Activated CD4-positive, alpha-beta T cell treated with anti-CD3 and anti-CD28 coated beads, Interleukin-2, amount 10 ng/mL, durations not matched to agents 7 days and 5 days (primary cell): ENCODE data around the gene SIM1. TPM values are rescaled to one million over a fixed set of nuclear protein-coding genes. Genes with fewer than 3 reads are reported as not detected.
A peak's percentile ranks its signal among the peaks of the same experiment; 100 is the strongest.

Source experiments
- CTCF ChIA-PET: fragments of 350-600 bp; sonication (Branson Sonifier 250); formaldehyde crosslinking; loops from one replicate; lab custom pipeline; 2021; ENCODE audit warnings: antibody characterized with exemption; lab: Charles Lee
- POLR2A ChIA-PET: fragments of 350-600 bp; sonication (Branson Sonifier 250); formaldehyde crosslinking; loops from one replicate; lab custom pipeline; 2021; ENCODE audit warnings: antibody characterized with exemption; lab: Charles Lee
- DNase-seq: peaks from one replicate; pipeline ENCODE4 v3.0.0-alpha.2; 2020
- H3K27ac Mint-ChIP-seq: one replicate; pipeline ENCODE4 v1.8.0; 2021; ENCODE audit warnings: mild to moderate bottlenecking, moderate library complexity, mixed read lengths
- H3K27me3 Mint-ChIP-seq: one replicate; pipeline ENCODE4 v1.8.0; 2021; ENCODE audit warnings: mixed read lengths
- H3K36me3 Mint-ChIP-seq: one replicate; pipeline ENCODE4 v1.8.0; 2021; ENCODE audit warnings: low read depth, mixed read lengths
- H3K4me1 Mint-ChIP-seq: one replicate; pipeline ENCODE4 v1.8.0; 2021; ENCODE audit warnings: mixed read lengths
- H3K4me3 Mint-ChIP-seq: one replicate; pipeline ENCODE4 v1.8.0; 2021; ENCODE audit warnings: mild to moderate bottlenecking, moderate library complexity, mixed read lengths
- H3K9me3 Mint-ChIP-seq: one replicate; pipeline ENCODE4 v1.8.0; 2021; ENCODE audit warnings: mixed read lengths
- total RNA-seq, 2 experiments: library from RNA; stranded (reverse); gene quantifications; one replicate each; pipeline ENCODE4 v1.2.3, GENCODE V29; 2021

Gene SIM1
- total RNA-seq = not detected

GRCh38 chr6:100464903-100465700 lies at the start of gene SIM1:
Gene SIM1, minus strand, starts transcription at chr6:100464921. Its CDS starts 1,453 bp downstream, at chr6:100463468.
- ChIA-PET CTCF (interaction anchor here (1.9 to 3.5 kb wide), 2 partner anchors 9 to 17 kb away, joined by 6 to 20 read pairs; no protein-coding TSS in a partner anchor), POLR2A (no interaction called here)
- H3K4me3 Mint-ChIP-seq = peak within 1 kb of the TSS; percentile 47
- peaks cover 13% of the 10 kb centered on the region for H3K36me3 Mint-ChIP-seq
- peaks cover 20% of the 10 kb centered on the region for H3K4me1 Mint-ChIP-seq
- DNase-seq = no peak
- peak within 1 kb of the TSS; percentile 80 for H3K27ac Mint-ChIP-seq
- peaks cover 86% of the 10 kb centered on the region for H3K27me3 Mint-ChIP-seq
- peaks cover 8% of the 10 kb centered on the region for H3K9me3 Mint-ChIP-seq

GRCh38 chr6:100512203-100512862 lies 47.6 kb upstream of the SIM1 start:
- Mint-ChIP-seq H3K27me3 (no peaks in the 10 kb centered on the region), H3K36me3 (peaks cover 42% of the 10 kb centered on the region), H3K9me3 (no peaks in the 10 kb centered on the region), H3K4me3 (no peak overlapping the region), H3K4me1 (peaks cover 2% of the 10 kb centered on the region), H3K27ac (no peak overlapping the region)
- ChIA-PET POLR2A (no interaction called here), CTCF (interaction anchor here (0.7 kb wide), 1 partner anchor 350 kb away, joined by 3 read pairs; no protein-coding TSS in a partner anchor)
- no peak for DNase-seq

- no peak for DNase-seq
- Mint-ChIP-seq H3K27ac (no peak overlapping the region), H3K4me3 (no peak overlapping the region), H3K27me3 (no peaks in the 10 kb centered on the region), H3K9me3 (no peaks in the 10 kb centered on the region), H3K4me1 (peaks cover 2% of the 10 kb centered on the region), H3K36me3 (peaks cover 35% of the 10 kb centered on the region)
- ChIA-PET POLR2A (interaction anchor here (0.6 kb wide), 1 partner anchor 23 kb away, joined by 3 read pairs; no protein-coding TSS in a partner anchor), CTCF (no interaction called here)
These were observed 44.4 kb upstream of the SIM1 start for GRCh38 chr6:100509101-100509500.

- CTCF ChIA-PET = no interaction called here
- Mint-ChIP-seq H3K4me1 (peaks cover 2% of the 10 kb centered on the region), H3K4me3 (no peak overlapping the region), H3K27ac (no peak overlapping the region), H3K36me3 (peaks cover 24% of the 10 kb centered on the region), H3K27me3 (peaks cover 2% of the 10 kb centered on the region), H3K9me3 (no peaks in the 10 kb centered on the region)
- DNase-seq = no peak
- POLR2A ChIA-PET = no interaction called here
These were observed 41.9 kb upstream of the SIM1 start for GRCh38 chr6:100506651-100507050.

- POLR2A ChIA-PET = no interaction called here
- Mint-ChIP-seq H3K36me3 (peaks cover 16% of the 10 kb centered on the region), H3K27ac (no peak overlapping the region), H3K4me3 (no peak overlapping the region), H3K9me3 (no peaks in the 10 kb centered on the region), H3K27me3 (peaks cover 4% of the 10 kb centered on the region), H3K4me1 (peaks cover 2% of the 10 kb centered on the region)
- CTCF ChIA-PET = no interaction called here
- DNase-seq = no peak
These were observed 40.3 kb upstream of the SIM1 start for GRCh38 chr6:100504786-100505737.

GRCh38 chr6:100503043-100503705 lies 38.5 kb upstream of the SIM1 start:
- Mint-ChIP-seq H3K4me3 (no peak overlapping the region), H3K27me3 (peaks cover 5% of the 10 kb centered on the region), H3K36me3 (peaks cover 7% of the 10 kb centered on the region), H3K27ac (no peak overlapping the region), H3K9me3 (peaks cover 3% of the 10 kb centered on the region), H3K4me1 (no peaks in the 10 kb centered on the region)
- CTCF ChIA-PET = interaction anchor here (0.6 to 0.7 kb wide), 3 partner anchors 28 to 1151 kb away, joined by 4 read pairs; no protein-coding TSS in a partner anchor
- DNase-seq = no peak
- POLR2A ChIA-PET = no interaction called here

GRCh38 chr6:100493206-100493888 lies 28.6 kb upstream of the SIM1 start:
- Mint-ChIP-seq H3K4me3 (no peak overlapping the region), H3K27me3 (peaks cover 35% of the 10 kb centered on the region), H3K36me3 (no peaks in the 10 kb centered on the region), H3K9me3 (peaks cover 3% of the 10 kb centered on the region), H3K4me1 (no peaks in the 10 kb centered on the region), H3K27ac (no peak overlapping the region)
- POLR2A ChIA-PET = no interaction called here
- CTCF ChIA-PET = no interaction called here
- DNase-seq = no peak

- ChIA-PET POLR2A (no interaction called here), CTCF (no interaction called here)
- no peak for DNase-seq
- no peaks in the 10 kb centered on the region for H3K4me1 Mint-ChIP-seq
- no peaks in the 10 kb centered on the region for H3K9me3 Mint-ChIP-seq
- H3K36me3 Mint-ChIP-seq = no peaks in the 10 kb centered on the region
- H3K27me3 Mint-ChIP-seq = peaks cover 38% of the 10 kb centered on the region
- H3K27ac Mint-ChIP-seq = no peak overlapping the region
- H3K4me3 Mint-ChIP-seq = no peak overlapping the region
These were observed 27.4 kb upstream of the SIM1 start for GRCh38 chr6:100491952-100492670.

- H3K27me3 Mint-ChIP-seq = peaks cover 42% of the 10 kb centered on the region
- CTCF ChIA-PET = no interaction called here
- no peaks in the 10 kb centered on the region for H3K36me3 Mint-ChIP-seq
- no peak overlapping the region for H3K4me3 Mint-ChIP-seq
- DNase-seq = no peak
- POLR2A ChIA-PET = no interaction called here
- H3K4me1 Mint-ChIP-seq = no peaks in the 10 kb centered on the region
- H3K9me3 Mint-ChIP-seq = no peaks in the 10 kb centered on the region
- H3K27ac Mint-ChIP-seq = no peak overlapping the region
These were observed 25.3 kb upstream of the SIM1 start for GRCh38 chr6:100490065-100490464.

GRCh38 chr6:100488244-100488643 lies 23.5 kb upstream of the SIM1 start:
- DNase-seq = no peak
- Mint-ChIP-seq H3K4me3 (no peak overlapping the region), H3K27ac (no peak overlapping the region), H3K27me3 (peaks cover 33% of the 10 kb centered on the region), H3K36me3 (no peaks in the 10 kb centered on the region), H3K9me3 (no peaks in the 10 kb centered on the region), H3K4me1 (no peaks in the 10 kb centered on the region)
- ChIA-PET CTCF (interaction anchor here (0.7 kb wide), 1 partner anchor 27 kb away, joined by 3 read pairs; no protein-coding TSS in a partner anchor), POLR2A (no interaction called here)

GRCh38 chr6:100487638-100488037 lies 22.9 kb upstream of the SIM1 start:
- Mint-ChIP-seq H3K9me3 (no peaks in the 10 kb centered on the region), H3K27me3 (peaks cover 30% of the 10 kb centered on the region), H3K4me3 (no peak overlapping the region), H3K4me1 (no peaks in the 10 kb centered on the region), H3K27ac (no peak overlapping the region), H3K36me3 (no peaks in the 10 kb centered on the region)
- ChIA-PET POLR2A (no interaction called here), CTCF (interaction anchor here (1.0 kb wide), 1 partner anchor 15 kb away, joined by 3 read pairs; no protein-coding TSS in a partner anchor)
- DNase-seq = no peak
